PC-3 (cell line): ENCODE results near the gene ENO4.

Source experiments
- EZH2 ChIP-seq: fragments of 300-600 bp; sonication (generic); IDR thresholded peaks from one replicate; pipeline ENCODE4 v1.6.1; 2017; ENCODE audit warnings: antibody characterized with exemption, mild to moderate bottlenecking, low read length; ENCODE audit not compliant: unreplicated experiment
- EZH2phosphoT487 ChIP-seq: fragments of 300-600 bp; sonication (generic); IDR thresholded peaks from 2 replicates; pipeline ENCODE4 v1.6.1; 2018; ENCODE audit warnings: mild to moderate bottlenecking, antibody characterized with exemption, low read length, borderline replicate concordance
- TF ChIP-seq, protein P1 (sequence below): fragments of 300-600 bp; sonication (generic); conservative IDR thresholded peaks from 2 replicates; pipeline ENCODE4 v1.5.1; 2017; ENCODE audit warnings: antibody characterized with exemption, low read depth, mild to moderate bottlenecking, low read length

- TF ChIP-seq, protein P1, sequence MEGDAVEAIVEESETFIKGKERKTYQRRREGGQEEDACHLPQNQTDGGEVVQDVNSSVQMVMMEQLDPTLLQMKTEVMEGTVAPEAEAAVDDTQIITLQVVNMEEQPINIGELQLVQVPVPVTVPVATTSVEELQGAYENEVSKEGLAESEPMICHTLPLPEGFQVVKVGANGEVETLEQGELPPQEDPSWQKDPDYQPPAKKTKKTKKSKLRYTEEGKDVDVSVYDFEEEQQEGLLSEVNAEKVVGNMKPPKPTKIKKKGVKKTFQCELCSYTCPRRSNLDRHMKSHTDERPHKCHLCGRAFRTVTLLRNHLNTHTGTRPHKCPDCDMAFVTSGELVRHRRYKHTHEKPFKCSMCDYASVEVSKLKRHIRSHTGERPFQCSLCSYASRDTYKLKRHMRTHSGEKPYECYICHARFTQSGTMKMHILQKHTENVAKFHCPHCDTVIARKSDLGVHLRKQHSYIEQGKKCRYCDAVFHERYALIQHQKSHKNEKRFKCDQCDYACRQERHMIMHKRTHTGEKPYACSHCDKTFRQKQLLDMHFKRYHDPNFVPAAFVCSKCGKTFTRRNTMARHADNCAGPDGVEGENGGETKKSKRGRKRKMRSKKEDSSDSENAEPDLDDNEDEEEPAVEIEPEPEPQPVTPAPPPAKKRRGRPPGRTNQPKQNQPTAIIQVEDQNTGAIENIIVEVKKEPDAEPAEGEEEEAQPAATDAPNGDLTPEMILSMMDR = no peak
- TF ChIP-seq EZH2phosphoT487 (no peak), EZH2 (no peak)
Observed at GRCh38 chr10:116838143-116838725, 11.1 kb upstream of the ENO4 start.
